ENCODE results near the gene CHMP4A.
A peak's percentile ranks its signal among the peaks of the same experiment; 100 is the strongest.

- TF ChIP-seq POLR2A (IDR thresholded peaks at IDR 0.05; ENCODE audit: low read depth, low read length) (peak; percentile 35; the same call in 1 of the 2 replicates), TAF1 (IDR thresholded peaks at IDR 0.05; ENCODE audit: borderline replicate concordance, low read depth, low read length) (no peak), POLR2AphosphoS5 (IDR thresholded peaks at IDR 0.05; ENCODE audit: low read depth, low read length) (peak; percentile 53; the same call in 1 of the 2 replicates)
Measured at GRCh38 chr14:24236689-24237462, 23.6 kb upstream of the CHMP4A start.

All from GM12892 (cell line).